ENCODE measurements around the gene DYNLT4. TPM values are rescaled to one million over a fixed set of nuclear protein-coding genes. Genes with fewer than 3 reads are reported as not detected.
A peak's percentile ranks its signal among the peaks of the same experiment; 100 is the strongest.

DYNLT4 gene
- total and polyA plus RNA-seq, 2 of the 8 experiments (the other 6 are each of a cell fraction or from before 2014, with no cell fraction given): 0.29 TPM; not detected in 1

DNA sequence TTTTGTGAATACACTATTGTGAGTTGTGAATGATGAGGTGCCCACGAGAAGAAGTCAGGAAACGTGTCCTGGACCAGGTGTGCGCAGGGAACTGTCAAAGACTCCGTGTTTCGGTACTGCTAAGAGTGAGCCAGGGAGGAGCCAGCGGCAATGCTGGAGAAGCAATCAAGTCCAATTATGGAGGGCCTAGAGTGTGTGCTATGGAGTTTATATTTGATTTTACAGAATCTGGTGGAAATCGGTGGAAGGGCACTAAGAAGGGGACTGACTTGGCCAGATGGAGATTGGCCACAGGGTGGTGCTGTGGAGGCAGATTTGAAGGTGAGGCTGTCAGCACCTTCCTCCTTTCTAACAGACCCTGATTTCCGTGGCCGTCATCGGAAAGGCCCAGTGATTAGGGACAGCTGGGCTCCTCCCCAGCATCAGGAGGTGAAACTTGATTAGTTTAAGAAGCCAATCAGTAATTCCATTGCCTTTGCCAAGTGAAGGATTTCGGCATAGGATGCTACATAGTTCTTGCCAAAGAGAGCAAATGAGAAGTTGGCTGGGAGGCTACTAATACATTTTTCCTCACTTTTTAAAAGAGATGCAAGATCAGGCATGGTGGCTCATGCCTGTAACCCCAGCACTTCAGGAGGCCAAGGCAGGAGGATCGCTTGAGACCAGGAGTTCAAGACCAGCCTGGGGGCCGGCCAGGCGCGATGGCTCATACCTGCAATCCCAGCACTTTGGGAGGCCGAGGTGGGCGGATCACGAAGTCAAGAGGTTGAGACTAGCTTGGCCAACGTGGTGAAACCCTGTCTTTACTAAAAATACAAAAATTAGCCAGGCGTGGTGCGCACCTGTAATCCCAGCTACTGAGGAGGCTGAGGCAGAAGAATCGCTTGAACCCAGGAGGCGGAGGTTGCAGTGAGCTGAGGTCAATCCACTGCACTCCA, 28.9 kb upstream of the DYNLT4 start (continued):
- TF ChIP-seq, protein P1, sequence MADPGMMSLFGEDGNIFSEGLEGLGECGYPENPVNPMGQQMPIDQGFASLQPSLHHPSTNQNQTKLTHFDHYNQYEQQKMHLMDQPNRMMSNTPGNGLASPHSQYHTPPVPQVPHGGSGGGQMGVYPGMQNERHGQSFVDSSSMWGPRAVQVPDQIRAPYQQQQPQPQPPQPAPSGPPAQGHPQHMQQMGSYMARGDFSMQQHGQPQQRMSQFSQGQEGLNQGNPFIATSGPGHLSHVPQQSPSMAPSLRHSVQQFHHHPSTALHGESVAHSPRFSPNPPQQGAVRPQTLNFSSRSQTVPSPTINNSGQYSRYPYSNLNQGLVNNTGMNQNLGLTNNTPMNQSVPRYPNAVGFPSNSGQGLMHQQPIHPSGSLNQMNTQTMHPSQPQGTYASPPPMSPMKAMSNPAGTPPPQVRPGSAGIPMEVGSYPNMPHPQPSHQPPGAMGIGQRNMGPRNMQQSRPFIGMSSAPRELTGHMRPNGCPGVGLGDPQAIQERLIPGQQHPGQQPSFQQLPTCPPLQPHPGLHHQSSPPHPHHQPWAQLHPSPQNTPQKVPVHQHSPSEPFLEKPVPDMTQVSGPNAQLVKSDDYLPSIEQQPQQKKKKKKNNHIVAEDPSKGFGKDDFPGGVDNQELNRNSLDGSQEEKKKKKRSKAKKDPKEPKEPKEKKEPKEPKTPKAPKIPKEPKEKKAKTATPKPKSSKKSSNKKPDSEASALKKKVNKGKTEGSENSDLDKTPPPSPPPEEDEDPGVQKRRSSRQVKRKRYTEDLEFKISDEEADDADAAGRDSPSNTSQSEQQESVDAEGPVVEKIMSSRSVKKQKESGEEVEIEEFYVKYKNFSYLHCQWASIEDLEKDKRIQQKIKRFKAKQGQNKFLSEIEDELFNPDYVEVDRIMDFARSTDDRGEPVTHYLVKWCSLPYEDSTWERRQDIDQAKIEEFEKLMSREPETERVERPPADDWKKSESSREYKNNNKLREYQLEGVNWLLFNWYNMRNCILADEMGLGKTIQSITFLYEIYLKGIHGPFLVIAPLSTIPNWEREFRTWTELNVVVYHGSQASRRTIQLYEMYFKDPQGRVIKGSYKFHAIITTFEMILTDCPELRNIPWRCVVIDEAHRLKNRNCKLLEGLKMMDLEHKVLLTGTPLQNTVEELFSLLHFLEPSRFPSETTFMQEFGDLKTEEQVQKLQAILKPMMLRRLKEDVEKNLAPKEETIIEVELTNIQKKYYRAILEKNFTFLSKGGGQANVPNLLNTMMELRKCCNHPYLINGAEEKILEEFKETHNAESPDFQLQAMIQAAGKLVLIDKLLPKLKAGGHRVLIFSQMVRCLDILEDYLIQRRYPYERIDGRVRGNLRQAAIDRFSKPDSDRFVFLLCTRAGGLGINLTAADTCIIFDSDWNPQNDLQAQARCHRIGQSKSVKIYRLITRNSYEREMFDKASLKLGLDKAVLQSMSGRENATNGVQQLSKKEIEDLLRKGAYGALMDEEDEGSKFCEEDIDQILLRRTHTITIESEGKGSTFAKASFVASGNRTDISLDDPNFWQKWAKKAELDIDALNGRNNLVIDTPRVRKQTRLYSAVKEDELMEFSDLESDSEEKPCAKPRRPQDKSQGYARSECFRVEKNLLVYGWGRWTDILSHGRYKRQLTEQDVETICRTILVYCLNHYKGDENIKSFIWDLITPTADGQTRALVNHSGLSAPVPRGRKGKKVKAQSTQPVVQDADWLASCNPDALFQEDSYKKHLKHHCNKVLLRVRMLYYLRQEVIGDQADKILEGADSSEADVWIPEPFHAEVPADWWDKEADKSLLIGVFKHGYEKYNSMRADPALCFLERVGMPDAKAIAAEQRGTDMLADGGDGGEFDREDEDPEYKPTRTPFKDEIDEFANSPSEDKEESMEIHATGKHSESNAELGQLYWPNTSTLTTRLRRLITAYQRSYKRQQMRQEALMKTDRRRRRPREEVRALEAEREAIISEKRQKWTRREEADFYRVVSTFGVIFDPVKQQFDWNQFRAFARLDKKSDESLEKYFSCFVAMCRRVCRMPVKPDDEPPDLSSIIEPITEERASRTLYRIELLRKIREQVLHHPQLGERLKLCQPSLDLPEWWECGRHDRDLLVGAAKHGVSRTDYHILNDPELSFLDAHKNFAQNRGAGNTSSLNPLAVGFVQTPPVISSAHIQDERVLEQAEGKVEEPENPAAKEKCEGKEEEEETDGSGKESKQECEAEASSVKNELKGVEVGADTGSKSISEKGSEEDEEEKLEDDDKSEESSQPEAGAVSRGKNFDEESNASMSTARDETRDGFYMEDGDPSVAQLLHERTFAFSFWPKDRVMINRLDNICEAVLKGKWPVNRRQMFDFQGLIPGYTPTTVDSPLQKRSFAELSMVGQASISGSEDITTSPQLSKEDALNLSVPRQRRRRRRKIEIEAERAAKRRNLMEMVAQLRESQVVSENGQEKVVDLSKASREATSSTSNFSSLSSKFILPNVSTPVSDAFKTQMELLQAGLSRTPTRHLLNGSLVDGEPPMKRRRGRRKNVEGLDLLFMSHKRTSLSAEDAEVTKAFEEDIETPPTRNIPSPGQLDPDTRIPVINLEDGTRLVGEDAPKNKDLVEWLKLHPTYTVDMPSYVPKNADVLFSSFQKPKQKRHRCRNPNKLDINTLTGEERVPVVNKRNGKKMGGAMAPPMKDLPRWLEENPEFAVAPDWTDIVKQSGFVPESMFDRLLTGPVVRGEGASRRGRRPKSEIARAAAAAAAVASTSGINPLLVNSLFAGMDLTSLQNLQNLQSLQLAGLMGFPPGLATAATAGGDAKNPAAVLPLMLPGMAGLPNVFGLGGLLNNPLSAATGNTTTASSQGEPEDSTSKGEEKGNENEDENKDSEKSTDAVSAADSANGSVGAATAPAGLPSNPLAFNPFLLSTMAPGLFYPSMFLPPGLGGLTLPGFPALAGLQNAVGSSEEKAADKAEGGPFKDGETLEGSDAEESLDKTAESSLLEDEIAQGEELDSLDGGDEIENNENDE (IDR thresholded peaks at IDR 0.05; ENCODE audit: insufficient replicate concordance, low read length): no peak
- no peak for TF ChIP-seq RBBP5 (IDR thresholded peaks at IDR 0.05; ENCODE audit: borderline replicate concordance, low read depth, low read length)
- TF ChIP-seq CHD1 (IDR thresholded peaks at IDR 0.05; ENCODE audit: low read depth, low read length): no peak
- no peak for TF ChIP-seq SP1 (IDR thresholded peaks at IDR 0.05; ENCODE audit: low read depth, low read length)
- peak in 1 of 2 experiments; percentile 64; a peak in 2 of 4 replicates for TF ChIP-seq SIN3A (conservative IDR thresholded peaks at IDR 0.05 in 1 of 2, IDR thresholded peaks at IDR 0.05 in 1 of 2; ENCODE audit: low read depth in 1 of 2, low read length in 2 of 2)
- no peak for TF ChIP-seq YY1 (IDR thresholded peaks at IDR 0.05; ENCODE audit: low read depth, low read length)
